T-helper 2 cell (primary cell): ENCODE results near the gene OR3A2.
"Not testable (repeated sequence)": the region's sequence is repeated elsewhere in the genome, so short reads cannot be mapped to it uniquely, and the experiment has no call there.

Source experiments
- DNase-seq, 5 experiments: peaks; one replicate each; pipeline versions ENCODE4 v3.0.0 to v3.0.0-alpha.2; 2012 to 2022
- total RNA-seq, 2 donors: gene quantifications; one replicate each; lab custom pipeline; 2026; lab: John Stamatoyannopoulos, UW

Gene OR3A2
- total RNA-seq: 0.62 to 0.67 reads per million in 2 donors

- DNase-seq: peak in 4 of 5 experiments; percentile 5 to 82 (median 18)
Observed at GRCh38 chr17:3385869-3386816, at the start of gene OR3A2. OR3A2 (minus strand) TSS chr17:3386308.

DNA sequence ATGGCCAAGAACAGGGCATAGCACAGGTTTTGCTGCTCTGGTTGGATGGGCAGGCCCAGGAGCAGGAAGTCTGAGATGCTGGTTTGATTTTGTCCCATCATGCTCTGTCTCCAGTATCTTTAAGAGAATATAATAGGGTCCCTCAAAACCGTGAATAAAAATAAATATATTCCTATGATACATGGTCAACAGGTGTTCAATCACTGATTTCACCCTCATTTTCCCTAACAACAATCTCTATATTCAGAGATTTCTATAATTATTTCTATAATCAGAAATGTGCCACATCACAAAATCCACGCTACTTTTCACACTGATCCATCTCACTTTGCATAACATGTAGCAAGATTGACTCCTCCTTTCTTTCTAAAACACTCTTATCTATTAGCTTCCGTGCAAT lies 47.6 kb upstream of the OR3A2 start, which contains the start of gene OR1E2:
Gene OR1E2 (minus strand): TSS at position 101 of the 400 bp plus-strand sequence. CDS start 0 bp downstream, at position 101.
- no peak for DNase-seq

GRCh38 chr17:3433215-3433614 lies 47.1 kb upstream of the OR3A2 start:
- DNase-seq: peak in 2 of 5 experiments; percentile 3 to 13

DNA sequence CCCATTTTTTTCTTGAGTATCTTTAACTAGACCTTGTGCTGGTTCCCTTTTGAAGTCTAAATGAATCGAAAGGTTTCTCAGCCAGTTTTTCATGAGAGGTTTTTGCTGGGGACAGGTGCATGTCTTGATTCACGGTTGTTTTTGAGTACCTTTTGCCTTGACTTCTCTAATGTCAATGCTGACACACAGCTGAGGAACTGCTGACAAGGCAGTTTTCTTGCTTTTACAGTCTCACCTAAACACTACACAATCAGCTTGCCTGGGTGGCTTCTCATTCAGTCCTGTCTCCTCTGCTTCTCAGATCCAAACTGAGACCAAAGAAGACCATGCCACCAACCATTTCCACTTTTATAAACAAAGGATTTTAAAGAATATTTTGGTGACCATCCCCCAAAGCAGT lies 32.1 kb upstream of the OR3A2 start:
- no peak for DNase-seq

DNA sequence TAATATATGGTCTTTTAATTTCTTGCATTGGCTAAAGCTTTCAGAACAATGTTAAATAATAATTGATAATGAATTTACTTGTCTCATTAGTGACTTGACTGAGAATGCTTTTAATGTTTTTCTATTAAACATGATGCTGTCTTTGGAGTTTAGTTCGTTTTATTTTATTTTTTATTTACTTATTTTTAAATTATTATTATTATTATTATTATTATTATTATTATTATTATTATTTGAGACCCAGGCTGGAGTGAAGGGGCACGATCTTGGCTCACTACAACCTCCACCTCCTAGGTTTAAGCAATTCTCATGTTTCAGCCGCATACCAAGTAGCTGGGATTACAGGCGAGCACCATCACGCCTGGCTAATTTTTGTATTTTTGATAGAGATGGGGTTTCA lies 29.5 kb upstream of the OR3A2 start:
- no peak for DNase-seq

DNA sequence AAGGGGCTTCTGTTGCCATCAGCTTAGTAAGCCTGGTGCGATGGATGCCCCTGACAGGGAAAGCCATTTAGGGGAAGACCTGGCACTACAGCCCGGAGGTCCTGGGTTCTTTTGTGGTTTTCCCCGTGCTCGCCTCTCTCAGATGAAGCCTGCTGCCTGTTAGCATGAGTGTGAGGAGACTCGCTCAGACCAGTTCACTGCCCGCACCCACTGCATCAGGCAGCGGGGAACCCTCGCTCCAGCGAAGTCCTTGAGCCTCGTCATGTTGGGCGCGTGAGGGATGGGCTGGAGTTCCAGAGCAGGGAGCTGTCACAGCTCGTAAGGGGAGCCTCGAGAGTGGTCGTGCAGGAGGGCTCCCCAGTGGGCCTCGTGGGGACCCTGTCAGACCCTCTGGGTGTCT lies 26.1 kb upstream of the OR3A2 start:
- not testable (repeated sequence) for DNase-seq

- DNase-seq: no peak
Observed at GRCh38 chr17:3411070-3411469, 25.0 kb upstream of the OR3A2 start, which contains the start of gene OR3A3. OR3A3 (plus strand) TSS chr17:3411370.

DNA sequence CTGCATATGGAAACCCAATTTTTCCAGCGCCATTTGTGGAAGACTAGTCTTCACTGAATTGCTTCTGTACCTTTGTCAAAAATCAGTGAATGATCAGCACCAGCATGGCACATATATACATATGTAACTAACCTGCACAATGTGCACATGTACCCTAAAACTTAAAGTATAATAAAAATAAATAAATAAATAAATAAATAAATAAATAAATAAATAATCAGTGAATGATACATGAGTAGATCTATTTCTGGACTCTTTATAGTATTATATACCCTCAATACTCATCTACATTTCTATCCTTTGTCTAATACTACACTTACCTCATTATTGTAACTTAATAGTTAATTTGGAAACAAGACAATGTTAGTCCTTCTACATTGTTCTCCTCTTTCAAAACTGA lies 17.7 kb upstream of the OR3A2 start:
- not testable (repeated sequence) for DNase-seq

GRCh38 chr17:3401786-3402185 lies 15.7 kb upstream of the OR3A2 start:
- no peak for DNase-seq

- DNase-seq: no peak
Observed at GRCh38 chr17:3400055-3400454, 13.9 kb upstream of the OR3A2 start.

- no peak for DNase-seq
Observed at GRCh38 chr17:3398310-3398709, 12.2 kb upstream of the OR3A2 start, which contains the start of gene OR1E1. OR1E1 (minus strand) TSS chr17:3398410; CDS start chr17:3398410, 0 bp downstream.

DNA sequence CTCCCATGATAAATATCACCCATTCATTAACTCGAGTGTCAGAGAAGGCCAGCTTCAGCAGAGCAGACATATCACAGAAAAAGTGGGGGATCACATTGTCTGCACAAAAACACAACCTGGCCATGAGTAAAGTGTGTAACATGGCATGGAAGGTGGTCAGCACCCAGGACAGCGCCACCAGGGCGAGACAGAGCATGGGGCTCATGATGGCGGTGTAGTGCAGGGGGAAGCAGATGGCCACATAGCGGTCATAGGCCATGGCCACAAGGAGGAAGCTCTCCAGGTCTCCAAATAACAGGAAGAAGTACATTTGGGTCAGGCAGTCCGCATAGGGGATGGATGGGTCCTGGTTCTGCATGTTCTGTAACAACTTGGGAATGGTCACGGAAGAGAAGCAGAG lies 11.7 kb upstream of the OR3A2 start:
- not testable (repeated sequence) for DNase-seq

- no peak for DNase-seq
Observed at GRCh38 chr17:3389791-3390190, 3.7 kb upstream of the OR3A2 start.

- no peak for DNase-seq
Observed at GRCh38 chr17:3381957-3382356, 4.2 kb downstream of the OR3A2 start.

GRCh38 chr17:3378321-3378720 lies 7.8 kb downstream of the OR3A2 start:
- DNase-seq: no peak

GRCh38 chr17:3371167-3371566 lies 14.9 kb downstream of the OR3A2 start:
- DNase-seq: not testable (repeated sequence)

DNA sequence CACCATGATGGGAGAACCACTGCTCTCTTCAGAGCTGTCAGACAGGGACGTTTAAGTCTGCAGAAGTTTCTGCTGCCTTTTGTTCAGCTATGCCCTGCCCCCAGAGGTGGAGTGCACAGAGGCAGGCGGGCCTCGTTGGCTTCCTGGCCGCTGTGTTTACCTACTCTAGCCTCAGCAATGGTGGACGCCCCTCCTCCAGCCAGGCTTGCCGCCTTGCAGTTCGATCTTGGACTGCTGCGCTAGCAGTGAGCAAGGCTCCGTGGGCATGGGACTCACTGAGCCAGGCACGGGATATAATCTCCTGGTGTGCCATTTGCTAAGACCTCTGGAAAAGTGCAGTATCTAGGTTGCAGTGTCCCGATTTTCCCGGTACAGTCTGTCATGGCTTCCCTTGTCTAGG lies 43.3 kb downstream of the OR3A2 start:
- DNase-seq: not testable (repeated sequence)

DNA sequence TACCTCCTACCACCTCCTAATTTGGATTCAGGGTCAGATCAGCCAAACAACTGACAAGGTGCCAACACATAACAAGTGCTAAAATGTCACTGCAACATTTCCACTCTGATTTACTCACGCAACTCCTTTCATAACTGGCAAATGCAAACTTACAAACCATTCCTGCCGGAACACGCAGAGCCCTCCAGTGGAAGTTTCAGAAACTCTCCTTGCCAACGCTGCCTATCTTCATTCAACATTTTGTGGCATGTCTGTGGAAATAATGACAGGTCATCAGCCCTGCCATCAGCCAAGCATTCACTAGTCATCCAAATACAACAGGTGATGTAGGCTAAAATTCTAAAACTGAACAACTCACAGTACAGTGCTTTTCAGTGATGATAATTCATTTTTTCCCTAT lies 50.2 kb downstream of the OR3A2 start:
- no peak for DNase-seq

DNA sequence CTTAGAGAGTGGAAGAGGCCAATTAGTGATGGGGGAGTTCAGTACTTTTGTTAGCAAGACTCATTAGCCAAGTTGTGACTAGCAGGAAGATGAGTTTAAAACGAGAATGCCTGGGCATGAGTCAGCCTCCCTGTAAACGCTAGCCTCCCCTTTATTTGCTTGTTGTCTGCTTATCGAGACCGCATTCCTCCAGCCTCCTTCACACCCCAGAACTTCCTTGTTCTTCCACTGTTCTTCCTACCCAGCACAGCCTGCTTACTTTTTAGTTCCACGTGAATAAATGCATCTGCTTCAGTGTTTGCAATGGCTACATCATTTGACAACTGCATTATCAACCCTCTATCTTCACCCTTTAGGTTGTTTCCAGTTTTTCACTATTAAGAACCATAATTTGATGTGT lies 67.8 kb downstream of the OR3A2 start:
- no peak for DNase-seq

- no peak for DNase-seq
Observed at GRCh38 chr17:3316836-3317235, 69.3 kb downstream of the OR3A2 start.

DNA sequence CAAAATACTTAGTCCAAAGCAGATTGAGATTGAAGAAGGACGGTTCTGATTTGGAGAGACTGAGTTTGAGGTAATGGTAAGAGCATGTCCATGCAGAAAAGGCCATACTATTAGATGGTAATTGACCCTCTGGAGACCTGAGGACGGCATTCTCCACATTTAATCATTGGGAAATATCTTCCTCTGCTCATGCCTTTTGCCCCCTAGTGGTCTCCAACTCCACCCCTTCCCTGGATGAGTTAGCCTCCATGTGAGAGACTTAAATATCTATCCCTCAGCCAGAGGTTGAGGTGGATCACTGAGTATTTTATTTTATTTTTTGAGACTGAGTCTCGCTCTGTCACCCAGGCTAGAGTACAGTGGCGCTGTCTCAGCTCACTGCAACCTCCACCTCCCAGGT lies 77.5 kb downstream of the OR3A2 start:
- no peak for DNase-seq

DNA sequence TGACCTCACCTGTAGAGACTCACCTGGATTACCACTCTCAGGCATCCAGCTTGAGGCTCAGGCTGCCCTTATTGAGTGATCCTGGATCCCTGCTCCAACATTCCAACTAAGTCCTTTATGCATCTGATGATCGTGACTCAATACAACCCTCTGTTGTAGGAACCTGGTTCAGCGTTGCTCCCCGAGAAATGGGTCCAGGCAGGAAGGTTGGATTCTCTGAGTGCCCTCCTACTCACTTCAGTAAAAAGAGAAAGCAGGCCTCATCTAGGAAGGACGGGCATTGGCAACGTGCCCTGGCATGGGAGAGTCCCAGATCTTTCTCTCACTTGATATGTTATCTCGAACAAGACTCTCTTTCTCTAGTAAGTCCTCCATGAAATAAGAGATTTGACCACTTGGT lies 87.8 kb downstream of the OR3A2 start, which contains the start of gene OR3A1:
Gene OR3A1 (minus strand): TSS at position 101 of the 400 bp plus-strand sequence. CDS start 5,778 bp downstream, outside the sequence.
- DNase-seq: no peak

- no peak for DNase-seq
Observed at GRCh38 chr17:3295632-3296031, 90.5 kb downstream of the OR3A2 start.

DNA sequence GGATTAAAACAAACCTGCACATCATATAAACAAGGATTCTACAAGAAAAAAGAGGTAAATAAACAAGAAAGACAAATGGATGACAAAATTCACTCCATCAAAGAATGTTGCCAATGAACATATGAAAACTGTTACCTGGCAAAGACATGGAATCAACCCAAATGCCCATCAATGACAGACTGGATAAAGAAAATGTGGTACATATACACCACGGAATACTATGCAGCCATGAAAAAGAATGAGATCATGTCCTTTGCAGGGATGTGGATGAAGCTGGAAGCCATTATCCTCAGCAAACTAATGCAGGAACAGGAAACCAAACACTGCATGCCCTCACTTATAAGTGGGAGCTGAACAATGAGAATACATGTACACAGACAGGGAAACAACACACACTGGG lies 92.6 kb downstream of the OR3A2 start:
- not testable (repeated sequence) for DNase-seq
